22Rv1 (cell line): ENCODE measurements around the gene HOXC12.

Experiments used
- CTCF ChIP-seq: fragments of 450-650 bp; IDR thresholded peaks from 2 replicates; pipeline ENCODE4 v1.5.1; 2017; ENCODE audit warnings: mild to moderate bottlenecking
- ZFX ChIP-seq: fragments of 450-650 bp; IDR thresholded peaks from 2 replicates; pipeline ENCODE4 v1.6.1; 2017; ENCODE audit warnings: antibody characterized with exemption, borderline replicate concordance

DNA sequence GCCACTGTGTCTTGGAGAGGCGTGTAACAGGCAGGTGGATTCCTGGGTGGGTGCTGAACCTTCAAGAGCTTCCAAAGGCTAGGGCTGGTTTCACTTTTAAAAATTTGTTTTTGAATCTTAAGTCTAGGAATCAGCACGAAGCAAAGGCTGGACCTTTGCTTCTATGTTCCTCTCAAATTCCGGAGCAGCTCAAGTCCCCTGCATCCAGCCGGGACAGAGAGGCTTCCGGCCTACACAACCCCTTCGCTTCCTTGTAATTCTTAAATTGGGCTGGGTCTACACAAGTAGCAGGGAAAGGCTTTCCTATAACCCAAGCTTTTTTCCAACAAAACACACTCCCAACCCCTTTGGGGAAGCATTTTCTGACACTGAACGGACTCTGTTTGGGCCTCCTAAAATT, 8.3 kb downstream of the HOXC12 start:
- TF ChIP-seq CTCF (no peak), ZFX (no peak)
